CD4-positive, alpha-beta T cell (primary cell): ENCODE measurements around the gene RAB31. TPM values are rescaled to one million over a fixed set of nuclear protein-coding genes. Genes with fewer than 3 reads are reported as not detected.

Experiments used
- ATAC-seq: fragments of 200-7000 bp; cut with Tn5 transposase; one replicate; pipeline ENCODE4 v1.10.0; 2022; ENCODE audit warnings: mild to moderate bottlenecking; ENCODE audit not compliant: poor library complexity
- CTCF ChIA-PET: fragments of 350-600 bp; sonication (Branson Sonifier 250); formaldehyde crosslinking; loops from one replicate; lab custom pipeline; 2021; ENCODE audit warnings: antibody characterized with exemption, inconsistent platforms; lab: Charles Lee
- POLR2A ChIA-PET: fragments of 350-600 bp; sonication (Branson Sonifier 250); formaldehyde crosslinking; loops from one replicate; lab custom pipeline; 2021; ENCODE audit warnings: antibody characterized with exemption, inconsistent platforms; lab: Charles Lee
- DNase-seq, 14 experiments: peaks; one replicate each; pipeline ENCODE4 v3.0.0-alpha.2; 2013 to 2020; ENCODE audit warnings: mixed read lengths in 2 of 14
- H3K27ac ChIP-seq, 2 donors: one replicate each; pipeline versions ENCODE4 v1.5.1 to v1.7.0; 2013; ENCODE audit warnings: low read length in 2 of 2, low read depth in 1 of 2, mild to moderate bottlenecking in 1 of 2
- H3K27me3 ChIP-seq, 2 experiments: 1 replicate in 1 of 2; 2 replicates in 1 of 2; pipeline versions ENCODE4 v1.6.1 to v1.7.0; 2013; ENCODE audit warnings: low read length in 2 of 2, control low read depth in 1 of 2, mild to moderate bottlenecking in 1 of 2, moderate library complexity in 1 of 2; ENCODE audit not compliant: insufficient read depth in 2 of 2, control insufficient read depth in 1 of 2
- H3K36me3 ChIP-seq: one replicate; pipeline ENCODE4 v1.6.1; 2013; ENCODE audit warnings: low read length, control low read depth; ENCODE audit not compliant: insufficient read depth
- H3K4me1 ChIP-seq: one replicate; pipeline ENCODE4 v1.6.1; 2013; ENCODE audit warnings: low read length, control low read depth; ENCODE audit not compliant: insufficient read depth
- H3K4me3 ChIP-seq: one replicate; pipeline ENCODE4 v1.5.1; 2013; ENCODE audit warnings: mild to moderate bottlenecking, low read length, moderate library complexity
- H3K9me3 ChIP-seq, 2 experiments: 1 replicate in 1 of 2; 2 replicates in 1 of 2; pipeline versions ENCODE4 v1.6.1 to v1.7.0; 2013; ENCODE audit warnings: low read length in 2 of 2, mild to moderate bottlenecking in 2 of 2, control low read depth in 1 of 2, moderate library complexity in 1 of 2; ENCODE audit not compliant: control insufficient read depth in 1 of 2, insufficient read depth in 1 of 2
- H3K27ac Mint-ChIP-seq: one replicate; pipeline ENCODE4 v1.8.0; 2020; ENCODE audit warnings: mixed read lengths
- H3K27me3 Mint-ChIP-seq: one replicate; pipeline ENCODE4 v1.8.0; 2021; ENCODE audit warnings: mixed read lengths
- H3K36me3 Mint-ChIP-seq: one replicate; pipeline ENCODE4 v1.8.0; 2021; ENCODE audit warnings: low read depth, mixed read lengths
- H3K4me1 Mint-ChIP-seq: one replicate; pipeline ENCODE4 v1.8.0; 2021; ENCODE audit warnings: low read depth, mixed read lengths
- H3K4me3 Mint-ChIP-seq: one replicate; pipeline ENCODE4 v1.8.0; 2020; ENCODE audit warnings: mild to moderate bottlenecking, mixed read lengths
- H3K9me3 Mint-ChIP-seq: one replicate; pipeline ENCODE4 v1.8.0; 2020; ENCODE audit warnings: mixed read lengths
- intact Hi-C, 2 experiments: fragments of 100-400 bp; cut with DNase I in 1 of 2; cut with micrococcal nuclease in 1 of 2; formaldehyde crosslinking; loops; one replicate each; pipeline versions ENCODE4 v1.15.1 to v1.9.0; 2023 to 2025; cut with DNase I, micrococcal nuclease
- total RNA-seq, 174 experiments: library from RNA in 2 of 174; stranded (reverse) in 2 of 174; gene quantifications; one replicate each; pipeline ENCODE4 v1.2.3 and lab custom pipeline; 2021 to 2026
- TF ChIP-seq, protein P1 (sequence below): fragments of 200-600 bp; IDR thresholded peaks from one replicate; pipeline ENCODE4 v1.8.0; 2022; ENCODE audit warnings: antibody characterized with exemption, mild to moderate bottlenecking

RAB31 gene
- total RNA-seq, 2 experiments from 2014 or later: 1.1 to 1.3 TPM

DNA sequence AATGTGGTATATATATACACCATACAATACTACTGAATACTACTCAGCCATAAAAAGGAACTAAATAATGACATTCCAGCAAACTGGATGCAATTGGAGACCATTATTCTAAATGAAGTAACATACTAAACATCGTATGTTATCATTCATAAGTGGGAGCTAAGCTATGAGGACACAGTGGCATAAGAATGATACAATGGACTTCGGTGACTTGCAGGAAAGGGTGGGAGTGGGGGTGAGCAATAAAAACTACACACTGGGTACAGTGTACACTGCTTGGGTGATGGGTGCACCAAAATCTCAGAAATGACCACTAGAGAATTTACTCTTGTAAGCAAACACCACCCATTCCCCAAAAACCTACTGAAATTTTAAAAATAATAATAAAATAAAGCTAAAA, 87.9 kb downstream of the RAB31 start:
- ATAC-seq (no peak), DNase-seq (no peak)
- H3K4me1 Mint-ChIP-seq: no peaks in the 10 kb centered on the region
- H3K36me3 Mint-ChIP-seq: no peaks in the 10 kb centered on the region
- ChIA-PET POLR2A (no interaction called here), CTCF (no interaction called here)
- intact Hi-C loops: no loop called here
- no peaks in the 10 kb centered on the region for H3K9me3 Mint-ChIP-seq
- TF ChIP-seq, protein P1, sequence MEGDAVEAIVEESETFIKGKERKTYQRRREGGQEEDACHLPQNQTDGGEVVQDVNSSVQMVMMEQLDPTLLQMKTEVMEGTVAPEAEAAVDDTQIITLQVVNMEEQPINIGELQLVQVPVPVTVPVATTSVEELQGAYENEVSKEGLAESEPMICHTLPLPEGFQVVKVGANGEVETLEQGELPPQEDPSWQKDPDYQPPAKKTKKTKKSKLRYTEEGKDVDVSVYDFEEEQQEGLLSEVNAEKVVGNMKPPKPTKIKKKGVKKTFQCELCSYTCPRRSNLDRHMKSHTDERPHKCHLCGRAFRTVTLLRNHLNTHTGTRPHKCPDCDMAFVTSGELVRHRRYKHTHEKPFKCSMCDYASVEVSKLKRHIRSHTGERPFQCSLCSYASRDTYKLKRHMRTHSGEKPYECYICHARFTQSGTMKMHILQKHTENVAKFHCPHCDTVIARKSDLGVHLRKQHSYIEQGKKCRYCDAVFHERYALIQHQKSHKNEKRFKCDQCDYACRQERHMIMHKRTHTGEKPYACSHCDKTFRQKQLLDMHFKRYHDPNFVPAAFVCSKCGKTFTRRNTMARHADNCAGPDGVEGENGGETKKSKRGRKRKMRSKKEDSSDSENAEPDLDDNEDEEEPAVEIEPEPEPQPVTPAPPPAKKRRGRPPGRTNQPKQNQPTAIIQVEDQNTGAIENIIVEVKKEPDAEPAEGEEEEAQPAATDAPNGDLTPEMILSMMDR: no peak
- no peaks in the 10 kb centered on the region for H3K4me1 ChIP-seq
- H3K36me3 ChIP-seq: no peaks in the 10 kb centered on the region
- no peaks in the 10 kb centered on the region for H3K27me3 Mint-ChIP-seq
- H3K27ac ChIP-seq: no peak overlapping the region
- no peaks in the 10 kb centered on the region for H3K27me3 ChIP-seq
- no peaks in the 10 kb centered on the region for H3K9me3 ChIP-seq
- no peak overlapping the region for H3K27ac Mint-ChIP-seq
- no peak overlapping the region for H3K4me3 ChIP-seq
- H3K4me3 Mint-ChIP-seq: no peak overlapping the region

DNA sequence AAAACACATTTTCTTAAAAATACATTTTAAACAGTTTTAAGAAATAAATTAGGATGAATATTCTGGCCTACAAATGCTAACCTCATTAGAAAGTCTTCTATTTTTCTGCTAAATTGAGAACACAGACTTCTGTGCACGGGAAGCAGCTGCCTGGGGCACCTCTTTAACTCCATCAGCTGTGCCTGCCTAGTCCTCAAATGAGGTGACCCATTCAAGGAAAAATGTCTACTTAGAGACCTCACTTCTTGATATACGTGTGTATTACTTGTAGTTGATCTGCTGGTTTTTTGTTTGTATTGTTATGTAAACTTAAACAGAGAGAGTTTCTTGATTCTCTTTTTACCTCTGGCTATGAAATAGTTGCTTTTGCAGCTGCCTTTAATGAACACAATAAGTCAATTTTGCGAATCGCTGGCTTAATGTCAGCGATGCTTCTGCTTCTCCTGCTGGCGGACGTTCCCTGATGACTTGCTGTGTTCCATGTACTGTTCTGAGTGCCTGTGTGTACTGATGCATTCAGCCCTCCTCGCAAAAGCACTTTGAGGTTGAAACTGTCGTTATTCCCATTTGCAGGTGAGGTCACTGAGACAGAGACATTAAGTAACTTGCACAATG, 88.9 kb downstream of the RAB31 start:
- H3K4me1 Mint-ChIP-seq: no peaks in the 10 kb centered on the region
- peaks cover 4% of the 10 kb centered on the region for H3K27me3 Mint-ChIP-seq
- Histone ChIP-seq H3K27me3 (no peaks in the 10 kb centered on the region), H3K36me3 (no peaks in the 10 kb centered on the region), H3K9me3 (no peaks in the 10 kb centered on the region), H3K27ac (no peak overlapping the region), H3K4me1 (no peaks in the 10 kb centered on the region), H3K4me3 (no peak overlapping the region)
- ChIA-PET POLR2A (no interaction called here), CTCF (interaction anchor here (0.7 kb wide), 1 partner anchor 1609 kb away, joined by 3 read pairs; no protein-coding TSS in a partner anchor)
- no peaks in the 10 kb centered on the region for H3K9me3 Mint-ChIP-seq
- TF ChIP-seq, protein P1: no peak
- DNase-seq (no peak), ATAC-seq (no peak)
- intact Hi-C loops: no loop called here
- H3K4me3 Mint-ChIP-seq: no peak overlapping the region
- H3K36me3 Mint-ChIP-seq: no peaks in the 10 kb centered on the region
- H3K27ac Mint-ChIP-seq: no peak overlapping the region

DNA sequence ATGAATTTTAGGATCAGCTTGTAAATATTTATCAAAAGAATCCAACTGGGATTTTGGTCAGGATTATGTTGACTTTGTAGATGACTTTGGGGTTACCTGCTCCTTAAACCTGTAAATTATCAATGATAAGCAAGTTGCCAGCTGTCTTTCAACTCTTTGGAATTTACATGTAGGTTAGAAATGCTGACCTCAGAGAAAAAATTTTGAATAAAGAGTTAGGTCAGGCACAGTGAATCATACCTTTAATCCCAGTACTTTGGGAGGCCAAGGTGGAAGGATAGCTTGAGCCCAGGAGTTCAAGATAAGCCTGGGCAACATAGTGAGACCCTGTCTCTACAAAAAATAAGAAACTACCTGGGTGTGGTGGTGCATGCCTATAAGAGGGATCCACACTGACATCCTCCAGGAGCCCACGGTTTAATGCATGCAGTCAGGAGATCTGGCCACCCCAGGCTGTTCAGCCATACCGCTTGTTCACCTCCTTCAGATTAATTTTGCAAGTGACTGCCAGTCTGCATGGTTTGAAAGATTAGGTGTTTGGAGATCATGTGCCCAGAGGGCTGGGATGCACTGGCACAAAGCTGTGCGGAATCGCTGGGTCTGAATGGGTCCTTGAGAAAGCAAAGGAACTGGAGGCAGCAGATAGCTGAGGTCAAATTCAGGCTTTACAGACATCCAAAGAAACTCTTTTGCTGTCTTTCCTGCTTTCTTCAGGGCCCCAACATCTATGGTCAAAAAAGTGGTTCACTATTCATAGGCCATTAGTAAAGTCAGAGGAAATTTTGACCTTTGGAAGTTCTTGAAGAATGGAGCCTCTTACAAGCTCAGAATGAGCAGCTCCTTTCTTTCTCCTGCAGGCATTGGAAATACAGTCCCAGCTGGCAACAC, 94.3 kb downstream of the RAB31 start:
- H3K27ac ChIP-seq: no peak overlapping the region
- POLR2A ChIA-PET: no interaction called here
- H3K27ac Mint-ChIP-seq: no peak overlapping the region
- H3K4me1 ChIP-seq: no peaks in the 10 kb centered on the region
- H3K4me3 Mint-ChIP-seq: no peak overlapping the region
- peaks cover 10% of the 10 kb centered on the region for H3K27me3 Mint-ChIP-seq
- no peak for DNase-seq
- no peaks in the 10 kb centered on the region for H3K36me3 Mint-ChIP-seq
- ATAC-seq: no peak
- intact Hi-C loops: no loop called here
- TF ChIP-seq, protein P1: no peak
- no peaks in the 10 kb centered on the region for H3K9me3 ChIP-seq
- CTCF ChIA-PET: no interaction called here
- no peak overlapping the region for H3K4me3 ChIP-seq
- no peaks in the 10 kb centered on the region for H3K4me1 Mint-ChIP-seq
- H3K9me3 Mint-ChIP-seq: no peaks in the 10 kb centered on the region
- peaks cover 0 to 3% of the 10 kb centered on the region in 2 experiments for H3K27me3 ChIP-seq
- H3K36me3 ChIP-seq: no peaks in the 10 kb centered on the region
